Measurements from ENCODE around the gene PPP2R5C.
A peak's percentile ranks its signal among the peaks of the same experiment; 100 is the strongest.
"Not testable (repeated sequence)": the region's sequence is repeated elsewhere in the genome, so short reads cannot be mapped to it uniquely, and the experiment has no call there.

PPP2R5C gene

GRCh38 chr14:101727611-101728366 is 33.7 kb upstream of the PPP2R5C start:
- DNase-seq: no peak

- DNase-seq: no peak
Measured at GRCh38 chr14:101728367-101728742, 33.2 kb upstream of the PPP2R5C start.

- no peak for DNase-seq
Measured at GRCh38 chr14:101729382-101729781, 32.1 kb upstream of the PPP2R5C start.

- DNase-seq: not testable (repeated sequence)
Measured at GRCh38 chr14:101730157-101730556, 31.4 kb upstream of the PPP2R5C start.

- DNase-seq: no peak
Measured at GRCh38 chr14:101730626-101731186, 30.8 kb upstream of the PPP2R5C start.

- DNase-seq: peak; percentile 85
Measured at GRCh38 chr14:101731187-101732080, 30.1 kb upstream of the PPP2R5C start.

GRCh38 chr14:101732118-101732517 is 29.4 kb upstream of the PPP2R5C start:
- DNase-seq: no peak

GRCh38 chr14:101733211-101733610 is 28.3 kb upstream of the PPP2R5C start:
- no peak for DNase-seq

- no peak for DNase-seq
Measured at GRCh38 chr14:101734246-101734847, 27.2 kb upstream of the PPP2R5C start.

- no peak for DNase-seq
Measured at GRCh38 chr14:101735453-101735852, 26.1 kb upstream of the PPP2R5C start.

- no peak for DNase-seq
Measured at GRCh38 chr14:101736071-101736470, 25.4 kb upstream of the PPP2R5C start.

- no peak for DNase-seq
Measured at GRCh38 chr14:101736585-101736984, 24.9 kb upstream of the PPP2R5C start.

GRCh38 chr14:101737414-101738339 is 23.8 kb upstream of the PPP2R5C start:
- DNase-seq: no peak

GRCh38 chr14:101738703-101739320 is 22.7 kb upstream of the PPP2R5C start:
- DNase-seq: no peak

- no peak for DNase-seq
Measured at GRCh38 chr14:101739446-101740141, 21.9 kb upstream of the PPP2R5C start.

- no peak for DNase-seq
Measured at GRCh38 chr14:101740981-101741380, 20.5 kb upstream of the PPP2R5C start.

GRCh38 chr14:101743701-101744100 is 17.8 kb upstream of the PPP2R5C start:
- DNase-seq: no peak

GRCh38 chr14:101744382-101744781 is 17.1 kb upstream of the PPP2R5C start:
- not testable (repeated sequence) for DNase-seq

GRCh38 chr14:101749756-101750155 is 11.8 kb upstream of the PPP2R5C start:
- not testable (repeated sequence) for DNase-seq

GRCh38 chr14:101754893-101755292 is 6.6 kb upstream of the PPP2R5C start:
- no peak for DNase-seq
